ENCODE data around the gene MARVELD3. TPM values are rescaled to one million over a fixed set of nuclear protein-coding genes. Genes with fewer than 3 reads are reported as not detected.

The MARVELD3 gene
- total and polyA plus RNA-seq, 2 experiments from 2014 or later = 37.7 to 52.7 TPM

GRCh38 chr16:71669926-71670536, 44.0 kb downstream of the MARVELD3 start:
- Histone ChIP-seq H4K20me1 (ENCODE audit: insufficient read depth, poor library complexity, severe bottlenecking) (no peaks in the 10 kb centered on the region), H3K36me3 (replicated peaks; ENCODE audit: insufficient read depth, low read depth) (peaks cover 5% of the 10 kb centered on the region), H3K79me2 (no peaks in the 10 kb centered on the region), H3K4me1 (ENCODE audit: insufficient read depth) (peaks cover 32% of the 10 kb centered on the region), H3K4me3 (no peak overlapping the region), H3K4me2 (no peak overlapping the region), H3K27me3 (no peaks in the 10 kb centered on the region), H2AFZ (no peak overlapping the region), H3K9me2 (replicated peaks; ENCODE audit: insufficient read depth) (no peaks in the 10 kb centered on the region), H3K27ac (peak overlapping the region; percentile 84), H3K9me3 (ENCODE audit: low read depth) (no peaks in the 10 kb centered on the region)
- peak; percentile 15 for DNase-seq (ENCODE audit: low spot score)
- WGBS (ENCODE audit: low lambda C conversion rate, missing lambda C conversion rate) = 96% methylated on average over 6 of the region's 6 CpGs
- TF ChIP-seq, protein P1, sequence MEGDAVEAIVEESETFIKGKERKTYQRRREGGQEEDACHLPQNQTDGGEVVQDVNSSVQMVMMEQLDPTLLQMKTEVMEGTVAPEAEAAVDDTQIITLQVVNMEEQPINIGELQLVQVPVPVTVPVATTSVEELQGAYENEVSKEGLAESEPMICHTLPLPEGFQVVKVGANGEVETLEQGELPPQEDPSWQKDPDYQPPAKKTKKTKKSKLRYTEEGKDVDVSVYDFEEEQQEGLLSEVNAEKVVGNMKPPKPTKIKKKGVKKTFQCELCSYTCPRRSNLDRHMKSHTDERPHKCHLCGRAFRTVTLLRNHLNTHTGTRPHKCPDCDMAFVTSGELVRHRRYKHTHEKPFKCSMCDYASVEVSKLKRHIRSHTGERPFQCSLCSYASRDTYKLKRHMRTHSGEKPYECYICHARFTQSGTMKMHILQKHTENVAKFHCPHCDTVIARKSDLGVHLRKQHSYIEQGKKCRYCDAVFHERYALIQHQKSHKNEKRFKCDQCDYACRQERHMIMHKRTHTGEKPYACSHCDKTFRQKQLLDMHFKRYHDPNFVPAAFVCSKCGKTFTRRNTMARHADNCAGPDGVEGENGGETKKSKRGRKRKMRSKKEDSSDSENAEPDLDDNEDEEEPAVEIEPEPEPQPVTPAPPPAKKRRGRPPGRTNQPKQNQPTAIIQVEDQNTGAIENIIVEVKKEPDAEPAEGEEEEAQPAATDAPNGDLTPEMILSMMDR (IDR thresholded peaks at IDR 0.05; ENCODE audit: poor library complexity) = no peak
- TF ChIP-seq EZH2phosphoT487 (IDR thresholded peaks at IDR 0.05; ENCODE audit: low read depth, severe bottlenecking, unreplicated experiment) (no peak), EZH2 (IDR thresholded peaks at IDR 0.05; ENCODE audit: borderline replicate concordance) (no peak)

- Histone ChIP-seq H3K27me3 (no peaks in the 10 kb centered on the region), H3K79me2 (no peaks in the 10 kb centered on the region), H3K4me1 (ENCODE audit: insufficient read depth) (peaks cover 32% of the 10 kb centered on the region), H3K4me2 (peak overlapping the region; percentile 50), H3K4me3 (no peak overlapping the region), H3K9me3 (ENCODE audit: low read depth) (no peaks in the 10 kb centered on the region), H4K20me1 (ENCODE audit: insufficient read depth, poor library complexity, severe bottlenecking) (no peaks in the 10 kb centered on the region), H2AFZ (no peak overlapping the region), H3K36me3 (replicated peaks; ENCODE audit: insufficient read depth, low read depth) (peaks cover 5% of the 10 kb centered on the region), H3K9me2 (replicated peaks; ENCODE audit: insufficient read depth) (no peaks in the 10 kb centered on the region), H3K27ac (peak overlapping the region; percentile 84)
- peak; percentile 73 for DNase-seq (ENCODE audit: low spot score)
- TF ChIP-seq EZH2phosphoT487 (IDR thresholded peaks at IDR 0.05; ENCODE audit: low read depth, severe bottlenecking, unreplicated experiment) = no peak
- TF ChIP-seq, protein P1 (IDR thresholded peaks at IDR 0.05; ENCODE audit: poor library complexity) = no peak
- no peak for TF ChIP-seq EZH2 (IDR thresholded peaks at IDR 0.05; ENCODE audit: borderline replicate concordance)
- 92% methylated on average over 4 of the region's 4 CpGs for WGBS (ENCODE audit: low lambda C conversion rate, missing lambda C conversion rate)
Observed at GRCh38 chr16:71670537-71670936, 44.6 kb downstream of the MARVELD3 start.

- no peaks in the 10 kb centered on the region for H3K9me3 ChIP-seq (ENCODE audit: low read depth)
- 94% methylated on average over 3 of the region's 3 CpGs for WGBS (ENCODE audit: low lambda C conversion rate, missing lambda C conversion rate)
- no peaks in the 10 kb centered on the region for H4K20me1 ChIP-seq (ENCODE audit: insufficient read depth, poor library complexity, severe bottlenecking)
- H2AFZ ChIP-seq = no peak overlapping the region
- no peaks in the 10 kb centered on the region for H3K27me3 ChIP-seq
- no peak for TF ChIP-seq EZH2phosphoT487 (IDR thresholded peaks at IDR 0.05; ENCODE audit: low read depth, severe bottlenecking, unreplicated experiment)
- TF ChIP-seq EZH2 (IDR thresholded peaks at IDR 0.05; ENCODE audit: borderline replicate concordance) = no peak
- TF ChIP-seq, protein P1 (IDR thresholded peaks at IDR 0.05; ENCODE audit: poor library complexity) = no peak
- H3K4me2 ChIP-seq = peak overlapping the region; percentile 50
- peaks cover 5% of the 10 kb centered on the region for H3K36me3 ChIP-seq (replicated peaks; ENCODE audit: insufficient read depth, low read depth)
- peak overlapping the region; percentile 80 for H3K27ac ChIP-seq
- DNase-seq (ENCODE audit: low spot score) = no peak
- H3K4me1 ChIP-seq (ENCODE audit: insufficient read depth) = peaks cover 32% of the 10 kb centered on the region
- no peaks in the 10 kb centered on the region for H3K79me2 ChIP-seq
- H3K9me2 ChIP-seq (replicated peaks; ENCODE audit: insufficient read depth) = no peaks in the 10 kb centered on the region
- H3K4me3 ChIP-seq = no peak overlapping the region
Observed at GRCh38 chr16:71671165-71671564, 45.2 kb downstream of the MARVELD3 start.
